Activated CD4-positive, alpha-beta T cell treated with anti-CD3 and anti-CD28 coated beads, Interleukin-2, amount 10 ng/mL, durations not matched to agents 24 days and 14 days (primary cell): Measurements from ENCODE around the gene GP1BA. TPM values are rescaled to one million over a fixed set of nuclear protein-coding genes. Genes with fewer than 3 reads are reported as not detected.

Experiments
- DNase-seq: peaks from one replicate; pipeline ENCODE4 v3.0.0; 2022
- H3K27ac Mint-ChIP-seq: one replicate; pipeline ENCODE4 v1.8.0; 2022; ENCODE audit warnings: mild to moderate bottlenecking, mixed read lengths
- H3K27me3 Mint-ChIP-seq: one replicate; pipeline ENCODE4 v1.8.0; 2022; ENCODE audit warnings: mixed read lengths
- H3K36me3 Mint-ChIP-seq: one replicate; pipeline ENCODE4 v1.8.0; 2022; ENCODE audit warnings: low read depth, mild to moderate bottlenecking, mixed read lengths
- H3K4me1 Mint-ChIP-seq: one replicate; pipeline ENCODE4 v1.8.0; 2021; ENCODE audit warnings: mixed read lengths
- H3K4me3 Mint-ChIP-seq: one replicate; pipeline ENCODE4 v1.8.0; 2022; ENCODE audit warnings: mild to moderate bottlenecking, moderate library complexity, mixed read lengths
- H3K9me3 Mint-ChIP-seq: one replicate; pipeline ENCODE4 v1.8.0; 2021; ENCODE audit warnings: mixed read lengths
- intact Hi-C: fragments of 100-400 bp; cut with micrococcal nuclease; formaldehyde crosslinking; loops from one replicate; pipeline ENCODE4 v1.15.1; 2023
- total RNA-seq: library from RNA; stranded (reverse); gene quantifications from 2 replicates; pipeline ENCODE4 v1.2.3, GENCODE V29; 2022

Gene GP1BA
- total RNA-seq, 1 donor from 2014 or later: not detected

DNA sequence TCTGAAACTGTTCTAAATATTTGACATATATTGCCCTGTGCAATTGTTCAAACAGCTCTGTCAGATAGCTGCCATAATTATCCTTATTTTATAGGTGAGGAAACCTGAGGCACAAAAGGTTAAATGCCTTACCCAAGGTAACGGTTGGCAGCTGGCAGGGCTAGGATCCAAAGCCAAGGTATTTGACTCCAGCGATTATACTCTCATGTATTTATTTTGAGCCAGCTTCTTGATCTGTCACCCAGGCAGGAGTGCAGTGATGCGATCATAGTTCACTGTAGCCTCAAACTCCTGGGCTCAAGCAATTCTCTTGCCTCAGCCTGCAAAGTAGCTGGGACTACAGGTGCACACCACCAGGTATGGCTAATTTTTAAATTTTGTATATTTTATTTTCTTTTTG is 26.0 kb downstream of the GP1BA start:
- Mint-ChIP-seq H3K27me3 (no peaks in the 10 kb centered on the region), H3K36me3 (peaks cover 31% of the 10 kb centered on the region), H3K4me3 (no peak overlapping the region), H3K27ac (no peak overlapping the region), H3K9me3 (no peaks in the 10 kb centered on the region), H3K4me1 (peaks cover 6% of the 10 kb centered on the region)
- intact Hi-C loops: no loop called here
- no peak for DNase-seq

- peaks cover 4% of the 10 kb centered on the region for H3K4me1 Mint-ChIP-seq
- no peak overlapping the region for H3K27ac Mint-ChIP-seq
- peaks cover 30% of the 10 kb centered on the region for H3K36me3 Mint-ChIP-seq
- no peak overlapping the region for H3K4me3 Mint-ChIP-seq
- DNase-seq: no peak
- no peaks in the 10 kb centered on the region for H3K27me3 Mint-ChIP-seq
- intact Hi-C loops: no loop called here
- H3K9me3 Mint-ChIP-seq: no peaks in the 10 kb centered on the region
Measured at GRCh38 chr17:4959261-4959965, 27.3 kb downstream of the GP1BA start.

DNA sequence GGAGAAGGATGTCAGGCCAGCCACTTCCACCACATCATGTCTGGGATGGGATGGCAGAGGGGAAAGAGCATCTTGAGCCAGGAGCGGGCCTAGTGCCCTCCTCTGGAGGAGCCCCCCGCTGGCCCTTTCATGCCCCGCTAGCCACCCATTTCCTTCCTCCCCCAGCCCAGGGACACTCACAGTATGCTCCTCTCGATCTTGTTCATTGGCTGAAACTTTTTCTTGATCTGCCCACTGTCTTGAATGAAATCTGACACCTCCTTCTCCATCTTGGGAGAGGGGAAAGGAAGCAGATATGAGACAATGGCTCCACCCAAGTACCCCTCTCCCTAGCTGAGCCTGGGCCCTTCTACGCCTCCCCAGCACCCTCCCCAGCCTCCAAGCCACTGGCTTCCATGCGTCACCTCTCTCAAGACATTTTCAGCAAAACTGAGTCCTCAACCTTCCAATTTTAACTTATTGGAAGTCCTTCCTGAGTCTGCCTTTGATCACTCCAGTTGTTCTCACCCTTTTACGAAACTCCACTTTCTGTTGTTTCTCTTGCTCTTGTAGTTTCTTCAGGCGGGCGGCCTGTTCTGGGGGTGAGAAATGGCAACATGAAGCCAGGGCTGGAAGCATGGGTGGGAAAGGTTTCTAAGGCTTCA is 28.3 kb downstream of the GP1BA start:
- peaks cover 7% of the 10 kb centered on the region for H3K4me1 Mint-ChIP-seq

GRCh38 chr17:4965311-4965986 is 33.4 kb downstream of the GP1BA start:
- Mint-ChIP-seq H3K9me3 (no peaks in the 10 kb centered on the region), H3K27ac (no peak overlapping the region), H3K27me3 (no peaks in the 10 kb centered on the region), H3K4me3 (peak overlapping the region; percentile 55), H3K36me3 (peaks cover 25% of the 10 kb centered on the region), H3K4me1 (peaks cover 12% of the 10 kb centered on the region)
- DNase-seq: no peak
- intact Hi-C loops: loop anchor here (10.0 kb wide), 1 partner anchor 171 kb away; the partner anchor contains the start of gene PSMB6

More for the DNA sequence above, 28.3 kb downstream of the GP1BA start:
- H3K4me3 Mint-ChIP-seq: no peak overlapping the region
- peaks cover 36% of the 10 kb centered on the region for H3K36me3 Mint-ChIP-seq
- no peaks in the 10 kb centered on the region for H3K27me3 Mint-ChIP-seq
- DNase-seq: no peak
- H3K27ac Mint-ChIP-seq: no peak overlapping the region
- no peaks in the 10 kb centered on the region for H3K9me3 Mint-ChIP-seq
- intact Hi-C loops: loop anchor here (10.0 kb wide), 1 partner anchor 166 kb away; the partner anchor contains the start of gene PSMB6

GRCh38 chr17:4966844-4967538 is 34.9 kb downstream of the GP1BA start:
- peak; percentile 98 for DNase-seq
- Mint-ChIP-seq H3K4me1 (peaks cover 12% of the 10 kb centered on the region), H3K27ac (peak overlapping the region; percentile 82), H3K4me3 (no peak overlapping the region), H3K36me3 (peaks cover 30% of the 10 kb centered on the region), H3K9me3 (no peaks in the 10 kb centered on the region), H3K27me3 (no peaks in the 10 kb centered on the region)
- intact Hi-C loops: loop anchor here (1.0 to 10.0 kb wide), 5 partner anchors 19 to 172 kb away; partner anchors contain the start of genes CAMTA2, INCA1, KIF1C and PFN1

DNA sequence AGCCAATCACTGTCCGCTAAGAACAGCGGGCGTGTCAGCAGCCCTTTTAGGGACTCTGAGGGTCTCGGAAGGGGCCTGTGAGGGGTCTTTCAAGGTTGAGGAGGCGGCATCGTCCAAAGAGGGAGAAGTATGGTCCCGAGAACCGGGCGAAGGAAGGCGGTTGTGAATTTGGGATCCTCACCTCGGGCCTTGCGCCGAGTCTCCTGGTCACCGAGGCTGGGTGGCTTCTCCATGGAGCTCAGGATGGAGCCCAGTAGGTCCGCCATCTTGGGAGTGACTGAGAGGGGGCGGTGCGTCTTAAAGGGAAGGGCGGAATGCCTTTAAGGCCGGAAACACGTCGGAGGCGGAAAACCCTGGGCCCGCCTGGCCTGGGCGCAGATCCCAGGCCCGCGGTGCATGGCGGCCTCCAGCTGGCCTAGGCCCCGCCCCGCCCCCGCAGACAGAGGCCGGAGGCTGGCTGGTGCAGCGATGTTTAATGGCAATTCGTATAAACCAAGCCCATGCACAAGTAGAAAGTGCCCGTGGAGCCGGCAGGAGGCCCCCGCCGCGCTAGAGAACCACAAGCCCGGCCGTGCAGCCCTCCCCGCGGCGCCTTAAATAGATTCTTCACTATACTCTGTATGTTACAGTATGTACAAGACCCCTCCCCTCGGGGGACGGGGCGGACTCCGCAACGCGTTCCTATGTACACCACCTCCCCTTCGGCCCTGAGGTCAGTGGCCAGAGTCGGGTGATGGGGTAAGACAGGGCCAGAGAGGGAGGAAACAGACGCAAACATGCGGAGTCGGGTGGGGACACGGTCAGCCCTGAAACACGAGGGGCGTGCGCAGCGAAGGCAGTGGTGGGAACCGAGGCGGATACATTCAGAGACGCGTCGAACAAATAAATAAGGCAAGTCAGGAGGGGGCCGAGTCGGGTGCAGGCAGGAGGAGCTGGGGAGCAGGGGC is 35.7 kb downstream of the GP1BA start, which contains the start of gene SPAG7:
Gene SPAG7, minus strand, starts transcription at position 279 of the 947 bp plus-strand sequence. Its CDS starts 13 bp downstream, at position 266.
- no peaks in the 10 kb centered on the region for H3K9me3 Mint-ChIP-seq
- peaks cover 37% of the 10 kb centered on the region for H3K36me3 Mint-ChIP-seq
- intact Hi-C loops: loop anchor here (1.0 to 10.0 kb wide), 5 partner anchors 19 to 173 kb away; partner anchors contain the start of genes CAMTA2, INCA1, KIF1C and PFN1
- peak within 1 kb of the TSS; percentile 82 for H3K27ac Mint-ChIP-seq
- no peaks in the 10 kb centered on the region for H3K27me3 Mint-ChIP-seq
- no peak within 1 kb of the TSS for H3K4me3 Mint-ChIP-seq
- DNase-seq: peak; percentile 99
- peaks cover 12% of the 10 kb centered on the region for H3K4me1 Mint-ChIP-seq

DNA sequence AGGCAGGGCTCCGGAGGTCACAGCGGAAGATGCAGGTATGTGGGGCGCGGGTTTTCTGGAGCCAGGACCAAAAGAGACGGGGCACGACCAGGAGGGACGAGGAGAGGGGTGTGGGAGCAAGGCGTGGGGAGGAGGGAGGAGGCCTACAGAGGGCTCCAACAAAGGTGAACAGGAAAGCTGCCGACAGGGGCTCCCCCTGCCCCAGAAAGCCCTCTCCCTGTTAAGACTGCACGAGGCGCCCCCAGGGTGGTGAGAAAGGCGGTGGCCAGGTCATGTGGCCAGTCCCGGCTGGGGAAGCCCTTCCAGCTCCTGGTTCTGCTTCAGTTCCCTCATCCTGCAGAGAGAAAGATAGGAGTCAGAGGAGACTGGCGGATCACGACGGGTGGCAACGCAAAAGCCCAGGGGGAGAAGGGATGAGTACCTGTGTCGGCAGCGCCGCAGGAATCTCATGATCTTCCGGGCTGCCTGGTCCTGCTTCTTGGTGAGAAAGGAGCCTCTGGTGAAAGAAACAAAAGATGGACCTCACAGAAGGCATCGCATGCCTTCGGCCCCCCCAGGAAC is 36.5 kb downstream of the GP1BA start:
- Mint-ChIP-seq H3K27ac (no peak overlapping the region), H3K4me3 (no peak overlapping the region), H3K9me3 (no peaks in the 10 kb centered on the region), H3K27me3 (no peaks in the 10 kb centered on the region), H3K36me3 (peaks cover 40% of the 10 kb centered on the region), H3K4me1 (peaks cover 12% of the 10 kb centered on the region)
- intact Hi-C loops: loop anchor here (10.0 kb wide), 1 partner anchor 174 kb away; the partner anchor contains the start of gene PSMB6
- DNase-seq: no peak

- no peaks in the 10 kb centered on the region for H3K9me3 Mint-ChIP-seq
- H3K4me1 Mint-ChIP-seq: peaks cover 12% of the 10 kb centered on the region
- H3K27me3 Mint-ChIP-seq: no peaks in the 10 kb centered on the region
- DNase-seq: peak; percentile 78
- no peak overlapping the region for H3K4me3 Mint-ChIP-seq
- intact Hi-C loops: loop anchor here (10.0 kb wide), 1 partner anchor 174 kb away; the partner anchor contains the start of gene PSMB6
- peaks cover 45% of the 10 kb centered on the region for H3K36me3 Mint-ChIP-seq
- no peak overlapping the region for H3K27ac Mint-ChIP-seq
Measured at GRCh38 chr17:4969047-4969550, 37.0 kb downstream of the GP1BA start.

- no peaks in the 10 kb centered on the region for H3K9me3 Mint-ChIP-seq
- peaks cover 12% of the 10 kb centered on the region for H3K4me1 Mint-ChIP-seq
- no peak overlapping the region for H3K27ac Mint-ChIP-seq
- intact Hi-C loops: loop anchor here (10.0 kb wide), 1 partner anchor 175 kb away; the partner anchor contains the start of gene PSMB6
- peaks cover 50% of the 10 kb centered on the region for H3K36me3 Mint-ChIP-seq
- DNase-seq: no peak
- no peak overlapping the region for H3K4me3 Mint-ChIP-seq
- H3K27me3 Mint-ChIP-seq: no peaks in the 10 kb centered on the region
Measured at GRCh38 chr17:4969551-4970173, 37.6 kb downstream of the GP1BA start.

- Mint-ChIP-seq H3K4me1 (peaks cover 10% of the 10 kb centered on the region), H3K27ac (no peak overlapping the region), H3K4me3 (peak overlapping the region; percentile 27), H3K36me3 (peaks cover 51% of the 10 kb centered on the region), H3K9me3 (no peaks in the 10 kb centered on the region), H3K27me3 (no peaks in the 10 kb centered on the region)
- DNase-seq: no peak
- intact Hi-C loops: no loop called here
Measured at GRCh38 chr17:4970273-4970672, 38.2 kb downstream of the GP1BA start.

DNA sequence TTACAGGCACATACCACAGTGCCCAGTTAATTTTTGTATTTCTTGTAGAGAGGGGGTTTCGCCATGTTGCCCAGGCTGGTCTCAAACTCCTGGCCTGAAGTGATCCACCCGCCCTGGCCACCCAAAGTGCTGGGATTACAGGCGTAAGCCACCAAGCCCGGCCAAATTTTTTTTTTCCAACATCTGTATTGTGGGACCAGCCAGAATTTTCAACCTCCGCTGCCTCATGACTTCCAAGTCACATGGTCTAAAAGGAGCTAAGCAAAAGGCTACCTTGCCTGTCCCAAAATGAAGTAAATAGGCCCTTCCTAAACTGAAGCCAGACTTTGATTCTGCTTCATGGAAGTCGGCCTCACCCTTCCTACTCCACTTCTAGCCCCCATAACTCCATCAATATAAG is 39.7 kb downstream of the GP1BA start:
- Mint-ChIP-seq H3K9me3 (no peaks in the 10 kb centered on the region), H3K4me3 (no peak overlapping the region), H3K4me1 (peaks cover 3% of the 10 kb centered on the region), H3K36me3 (peaks cover 48% of the 10 kb centered on the region), H3K27me3 (no peaks in the 10 kb centered on the region), H3K27ac (no peak overlapping the region)
- intact Hi-C loops: no loop called here
- no peak for DNase-seq

- Mint-ChIP-seq H3K9me3 (no peaks in the 10 kb centered on the region), H3K27me3 (no peaks in the 10 kb centered on the region), H3K4me3 (no peak overlapping the region), H3K27ac (no peak overlapping the region), H3K4me1 (peaks cover 3% of the 10 kb centered on the region), H3K36me3 (peaks cover 53% of the 10 kb centered on the region)
- DNase-seq: no peak
- intact Hi-C loops: no loop called here
Measured at GRCh38 chr17:4972322-4972721, 40.2 kb downstream of the GP1BA start.
